Hematopoietic multipotent progenitor cell treated with erythropoietin and hydrocortisone succinate and interleukin-3 and kit ligand, for 6 days (in vitro differentiated cells): ENCODE results near the gene GPR37.

Experiments used
- DNase-seq: peaks from one replicate; pipeline ENCODE4 v3.0.0-alpha.2; 2015

The GPR37 gene

DNA sequence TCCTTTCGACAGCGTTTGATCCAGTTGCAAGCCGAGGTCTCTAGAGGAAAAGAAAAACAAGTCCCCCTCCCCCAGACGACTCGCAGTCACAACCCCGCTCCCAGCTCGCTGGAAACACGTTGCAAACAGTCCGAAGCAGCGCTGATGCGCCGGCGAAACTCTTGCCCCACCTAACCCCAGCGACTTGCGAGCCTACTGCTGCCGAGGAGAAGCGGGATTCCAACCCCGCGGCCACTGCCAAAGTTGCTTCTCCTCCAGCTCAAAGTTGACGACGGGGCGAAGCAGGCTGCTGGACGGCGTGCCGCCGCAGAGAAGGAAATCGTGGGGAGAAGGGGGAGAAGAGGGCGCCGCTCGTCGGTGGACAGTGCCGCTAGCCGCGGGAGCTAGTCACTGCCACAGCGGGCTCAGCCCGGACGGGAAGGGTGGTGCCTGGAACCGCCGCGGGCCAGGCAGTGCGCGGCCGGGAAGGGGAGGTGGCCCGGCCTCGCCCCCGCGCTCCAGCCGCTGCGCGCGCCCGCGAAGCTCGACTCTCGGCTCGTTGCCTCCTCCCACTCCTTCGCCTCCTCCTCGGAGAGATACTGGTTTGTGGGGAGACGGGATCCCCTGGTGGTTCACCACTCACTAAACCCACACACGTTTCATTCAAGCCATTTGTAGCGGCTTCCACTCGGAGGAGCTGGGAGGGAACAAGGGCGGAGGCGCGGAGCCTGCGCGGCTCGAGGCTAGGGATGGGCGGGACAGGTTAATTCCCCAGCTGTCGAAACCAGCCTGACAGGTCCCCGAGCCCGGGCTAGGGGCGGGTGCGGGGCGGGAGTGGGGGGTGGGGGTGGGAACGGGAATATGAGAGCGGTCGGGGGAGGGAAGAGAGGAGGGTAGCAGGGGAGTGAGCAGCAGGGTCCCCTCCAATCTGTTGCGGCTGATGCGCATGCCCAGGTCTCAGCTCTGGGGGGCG lies at the start of gene GPR37:
GPR37 (minus strand) TSS at position 392 of the 952 bp plus-strand sequence. CDS start 816 bp downstream, outside the sequence.
- peak; percentile 58 for DNase-seq

DNA sequence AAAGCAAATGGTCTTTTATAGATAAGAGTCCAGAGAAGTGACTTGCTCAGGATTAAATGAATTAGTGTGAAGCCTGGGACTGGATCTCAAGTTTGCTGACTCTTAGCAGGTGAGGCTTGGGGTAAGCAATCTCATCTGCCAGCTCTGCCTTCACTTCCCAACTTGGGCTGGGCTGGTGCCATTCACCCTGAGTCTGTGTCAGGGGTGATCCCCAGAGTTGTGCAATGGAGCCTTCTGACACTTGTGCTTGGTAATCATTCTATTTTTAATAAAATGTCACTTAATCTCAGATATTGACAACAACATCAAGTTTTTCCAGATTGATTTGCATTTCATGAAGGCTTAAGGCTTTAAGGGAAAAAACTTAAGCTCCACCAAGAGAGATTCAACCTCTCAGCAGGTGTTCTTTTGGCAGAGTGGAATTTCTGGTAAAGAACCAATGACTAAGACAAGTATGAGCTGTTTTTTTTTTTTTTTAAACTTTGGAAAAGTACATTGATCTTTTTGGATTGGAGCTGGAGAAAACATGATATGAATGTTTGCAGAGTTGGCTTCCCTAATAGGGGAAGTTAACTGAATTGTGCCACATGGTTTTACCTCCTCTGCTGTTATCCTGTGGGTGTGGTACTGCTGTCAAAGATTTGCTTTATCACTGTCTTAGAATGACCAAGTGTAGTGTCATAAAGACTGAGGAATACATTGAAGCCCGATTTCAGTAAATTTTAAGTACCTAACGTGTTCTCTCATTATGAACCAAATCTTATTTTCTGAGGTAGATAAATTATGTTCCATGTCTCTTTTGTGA lies 48.6 kb upstream of the GPR37 start:
- no peak for DNase-seq

DNA sequence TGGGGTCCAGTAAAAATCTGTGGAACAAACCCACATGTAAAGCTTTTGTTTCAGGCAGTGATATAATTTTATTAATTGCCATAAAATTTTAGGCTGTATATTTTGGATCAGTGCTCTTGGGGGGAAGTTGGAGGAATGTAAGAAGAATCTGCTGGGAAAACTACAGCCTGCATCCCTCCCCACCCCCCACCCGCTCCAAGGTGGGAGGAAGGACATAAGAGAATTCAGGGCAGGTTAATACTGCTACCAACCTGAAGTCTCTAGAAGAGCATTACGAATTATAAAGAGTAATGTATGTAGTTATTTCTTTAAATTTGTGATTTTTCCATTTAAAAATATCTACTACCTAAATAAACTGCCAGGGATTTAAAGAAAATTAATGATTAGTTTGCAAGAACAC lies 47.2 kb upstream of the GPR37 start:
- DNase-seq, result no peak

- no peak for DNase-seq
Observed at GRCh38 chr7:124811341-124811740, 45.7 kb upstream of the GPR37 start.

GRCh38 chr7:124810605-124811004 lies 45.0 kb upstream of the GPR37 start:
- DNase-seq, result no peak

DNA sequence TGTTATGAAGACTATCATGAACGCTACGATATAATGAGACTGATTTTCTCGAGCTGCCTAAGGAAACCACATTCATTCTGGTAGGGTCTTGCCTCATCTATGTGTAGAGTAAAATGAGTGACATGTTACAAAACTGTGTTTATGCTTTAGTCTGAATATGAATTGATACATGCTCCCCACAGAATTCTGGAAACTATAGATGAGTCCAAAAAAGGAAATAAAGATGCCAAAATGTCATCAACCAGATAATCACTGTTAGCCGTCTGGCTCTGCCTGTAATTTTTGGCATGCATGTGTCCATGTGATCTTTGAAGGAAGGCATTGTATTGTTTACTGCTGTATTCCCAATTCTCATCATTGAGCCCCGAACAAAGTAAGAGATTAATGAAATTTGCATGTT lies 42.6 kb upstream of the GPR37 start:
- DNase-seq, result no peak

DNA sequence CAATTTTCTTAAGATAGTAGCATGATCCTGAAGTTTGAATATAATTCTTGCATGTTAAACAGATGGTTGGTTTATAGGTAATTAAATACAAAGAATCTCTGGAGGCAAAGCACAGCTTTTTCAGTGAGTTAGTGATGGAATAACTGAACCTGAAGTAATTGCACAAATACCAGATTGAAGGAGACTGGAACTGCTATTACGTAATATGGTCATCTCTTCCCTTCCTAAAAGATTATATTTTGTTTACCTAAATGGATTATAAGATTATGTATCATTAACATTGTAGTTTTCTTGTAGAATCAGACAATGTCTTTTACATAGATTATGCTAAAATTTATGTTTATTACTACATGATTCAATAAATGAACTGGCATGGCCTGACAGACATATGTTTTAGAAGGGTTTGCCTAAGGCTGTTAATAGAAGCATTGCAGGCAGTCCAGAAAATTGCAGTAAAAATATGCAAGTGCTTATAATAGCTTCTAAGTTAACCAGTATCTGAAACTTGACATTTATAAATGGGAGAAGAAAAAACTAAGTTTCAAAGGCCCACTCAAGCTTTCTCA lies 35.8 kb upstream of the GPR37 start:
- DNase-seq, result no peak

GRCh38 chr7:124800386-124800785 lies 34.8 kb upstream of the GPR37 start:
- no peak for DNase-seq

DNA sequence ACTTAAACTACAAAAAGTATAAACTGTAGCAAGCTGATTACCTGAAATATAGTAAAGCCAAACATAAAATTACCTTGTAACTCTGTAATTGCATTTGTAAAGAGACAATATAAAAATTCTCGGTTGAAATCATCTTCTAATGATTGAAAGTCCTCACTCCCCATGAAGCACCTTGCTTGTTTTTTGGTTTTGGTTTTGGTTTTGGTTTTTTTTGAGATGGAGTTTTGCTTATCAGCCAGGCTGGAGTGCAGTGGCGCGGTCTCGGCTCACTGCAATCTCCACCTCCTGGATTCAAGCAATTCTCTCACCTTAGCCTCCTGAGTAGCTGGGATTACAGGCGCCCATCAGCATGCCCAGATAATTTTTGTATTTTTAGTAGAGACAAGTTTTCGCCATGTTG lies 33.9 kb upstream of the GPR37 start:
- DNase-seq, result no peak

GRCh38 chr7:124796771-124797170 lies 31.2 kb upstream of the GPR37 start:
- no peak for DNase-seq

GRCh38 chr7:124792696-124793095 lies 27.1 kb upstream of the GPR37 start:
- no peak for DNase-seq

- DNase-seq, result no peak
Observed at GRCh38 chr7:124792002-124792401, 26.4 kb upstream of the GPR37 start.

GRCh38 chr7:124791426-124791825 lies 25.8 kb upstream of the GPR37 start:
- no peak for DNase-seq

- no peak for DNase-seq
Observed at GRCh38 chr7:124790645-124791044, 25.1 kb upstream of the GPR37 start.

DNA sequence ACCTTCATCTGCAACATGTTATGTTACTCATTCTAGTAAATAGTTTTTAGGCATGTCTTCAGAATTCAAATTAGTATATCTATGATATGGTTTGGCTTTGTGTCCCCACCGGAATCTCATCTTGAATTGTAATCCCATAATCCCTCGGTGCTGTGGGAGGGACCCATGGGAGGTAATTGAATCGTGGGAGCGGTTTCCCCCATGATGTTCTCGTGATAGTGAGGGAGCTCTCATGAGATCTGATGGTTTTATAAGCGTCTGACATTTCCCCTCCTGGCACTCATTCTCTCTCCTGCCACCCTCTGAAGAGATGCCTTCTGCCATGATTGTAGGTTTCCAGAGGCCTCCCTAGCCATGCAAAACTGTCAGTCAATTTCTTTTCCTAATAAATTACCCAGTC lies 20.4 kb upstream of the GPR37 start:
- no peak for DNase-seq

- peak; percentile 61 for DNase-seq
Observed at GRCh38 chr7:124784879-124785818, 19.6 kb upstream of the GPR37 start.

GRCh38 chr7:124783271-124783670 lies 17.7 kb upstream of the GPR37 start:
- DNase-seq, result no peak

GRCh38 chr7:124781907-124782734 lies 16.5 kb upstream of the GPR37 start:
- DNase-seq, result no peak

GRCh38 chr7:124781418-124781817 lies 15.8 kb upstream of the GPR37 start:
- DNase-seq, result no peak

DNA sequence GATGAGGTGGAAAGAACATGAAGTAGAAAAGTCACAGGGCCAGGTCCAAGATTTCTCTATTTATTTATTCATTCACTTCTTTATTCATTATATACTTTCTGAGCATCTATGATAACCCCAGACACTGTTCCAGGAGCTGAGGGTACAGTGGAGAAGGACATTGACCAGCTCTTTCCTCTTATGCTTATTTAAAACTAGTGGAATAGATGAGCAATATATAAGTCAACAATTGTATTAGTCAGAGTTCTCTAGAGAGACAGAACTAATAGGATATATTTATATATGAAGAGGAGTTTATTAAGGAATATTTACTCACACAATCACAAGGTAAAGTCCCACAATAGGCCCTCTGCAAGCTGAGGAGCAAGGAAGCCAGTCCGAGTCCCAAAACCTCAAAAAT lies 15.0 kb upstream of the GPR37 start:
- no peak for DNase-seq

DNA sequence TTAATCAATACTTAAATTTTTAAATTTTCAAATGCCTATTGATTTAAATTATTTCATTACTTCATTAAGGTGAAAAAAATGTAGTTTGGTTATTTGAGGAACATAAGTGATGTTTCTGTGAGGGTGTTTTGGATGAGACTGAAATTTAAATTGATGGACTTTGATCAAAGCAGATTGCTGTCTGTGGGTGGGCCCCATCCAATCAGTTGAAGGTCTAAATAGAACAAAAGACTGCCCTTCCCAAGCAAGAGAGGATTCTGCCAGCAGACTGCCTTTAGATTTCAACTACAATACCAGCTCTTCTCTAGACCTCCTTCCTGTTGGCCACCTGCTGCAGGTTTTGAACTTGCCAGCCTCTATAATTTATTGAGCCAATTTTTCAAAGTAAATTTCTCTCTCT lies 14.5 kb upstream of the GPR37 start:
- DNase-seq, result no peak
